GM18519 (cell line): Measurements from ENCODE around the gene LDB2.
"Not testable (repeated sequence)": the region's sequence is repeated elsewhere in the genome, so short reads cannot be mapped to it uniquely, and the experiment has no call there.

Experiments used
- ATAC-seq: cut with Tn5 transposase; IDR thresholded peaks from one replicate; pipeline ENCODE4 v1.9.1; 2021; ENCODE audit warnings: mild to moderate bottlenecking, moderate library complexity; ENCODE audit not compliant: unreplicated experiment, low FRiP score

Gene LDB2

DNA sequence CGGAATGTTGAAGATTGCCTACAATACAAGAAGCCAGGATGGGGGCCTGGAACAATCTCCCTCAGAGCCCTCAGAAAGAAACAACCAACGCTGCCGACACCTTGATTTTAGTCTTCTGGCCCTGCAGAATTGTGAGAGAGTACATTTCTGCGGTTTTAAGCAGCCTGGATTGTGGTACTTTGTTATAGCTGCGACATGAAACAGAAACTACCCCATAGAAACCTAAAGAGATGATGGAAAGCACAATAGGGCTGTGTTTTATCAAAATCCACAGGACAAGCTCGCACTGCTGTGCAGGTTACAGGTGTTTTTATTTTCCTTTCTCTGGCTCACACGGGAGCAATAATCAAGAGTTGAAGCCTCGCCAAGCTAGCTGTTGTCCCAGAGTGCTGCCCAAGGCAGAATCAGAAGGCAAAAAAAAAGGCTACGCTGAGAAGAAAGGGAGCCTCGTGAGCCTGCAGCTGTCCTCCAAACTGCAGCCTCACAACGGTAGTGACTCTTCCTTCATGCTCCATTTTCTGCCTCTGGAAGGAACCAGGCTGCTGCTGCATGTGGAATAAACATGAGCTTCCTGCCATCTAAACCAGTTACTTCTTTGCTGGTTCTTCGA, 232.4 kb downstream of the LDB2 start:
- no peak for ATAC-seq

- no peak for ATAC-seq
Measured at GRCh38 chr4:16663732-16664131, 234.7 kb downstream of the LDB2 start.

GRCh38 chr4:16663307-16663706, 235.1 kb downstream of the LDB2 start:
- no peak for ATAC-seq

GRCh38 chr4:16661813-16662212, 236.6 kb downstream of the LDB2 start:
- ATAC-seq: no peak

- ATAC-seq: no peak
Measured at GRCh38 chr4:16660656-16661055, 237.8 kb downstream of the LDB2 start.

DNA sequence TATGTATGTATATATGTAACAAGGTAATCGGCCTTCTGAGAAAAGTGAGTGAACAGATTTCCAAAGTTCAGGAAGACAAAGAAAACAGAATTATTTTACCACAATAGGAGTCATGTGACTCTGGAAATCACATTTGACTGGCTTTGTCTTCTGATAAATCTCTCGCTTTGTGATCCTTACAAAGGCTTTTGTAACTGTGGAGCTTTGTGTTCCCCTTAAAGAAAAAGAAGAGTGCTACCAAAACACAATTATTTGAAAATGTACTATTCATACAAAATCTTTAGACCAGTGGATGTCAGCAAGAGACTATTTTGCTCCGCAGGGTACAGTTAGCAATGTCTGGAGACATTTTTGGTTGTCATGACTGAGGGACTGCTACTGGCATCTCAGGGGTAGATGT, 238.8 kb downstream of the LDB2 start:
- ATAC-seq: no peak

DNA sequence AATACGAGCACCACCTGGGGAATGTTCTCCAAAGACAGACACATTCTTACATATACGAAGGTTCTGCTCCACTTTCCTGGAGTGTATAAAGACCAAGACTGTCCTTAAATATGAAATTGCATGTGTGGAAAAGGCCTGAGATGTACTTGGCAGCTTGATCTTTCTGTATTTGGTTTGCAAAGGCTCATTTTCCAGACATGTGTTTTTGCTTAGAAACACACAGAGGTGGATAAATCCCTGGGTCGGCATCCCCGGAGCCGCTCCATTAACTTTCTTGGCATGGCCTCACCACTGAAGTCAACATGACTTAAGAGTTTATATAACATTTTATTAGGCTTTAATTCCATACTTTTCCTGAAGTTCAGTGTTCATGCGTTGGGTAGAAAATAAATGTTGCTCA, 239.4 kb downstream of the LDB2 start:
- ATAC-seq: no peak

DNA sequence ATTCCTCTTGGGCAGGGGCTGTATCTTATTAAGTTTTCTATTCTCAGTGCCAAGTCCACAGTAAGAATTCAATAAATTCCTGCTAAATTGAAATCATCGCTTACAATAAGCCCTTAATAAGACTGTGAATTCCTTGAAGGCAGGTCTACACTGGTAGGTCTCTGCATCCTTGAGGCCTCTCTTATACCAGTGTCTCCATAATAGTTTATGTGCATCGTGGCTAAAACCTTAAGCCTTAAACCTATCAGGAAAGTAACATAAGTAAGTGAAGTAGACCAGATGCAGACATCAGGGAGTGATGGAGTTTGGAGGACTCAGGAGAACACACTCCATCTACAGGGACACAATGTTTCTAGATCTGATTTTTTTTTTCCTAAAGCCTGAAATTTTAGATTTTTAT, 240.3 kb downstream of the LDB2 start:
- no peak for ATAC-seq

DNA sequence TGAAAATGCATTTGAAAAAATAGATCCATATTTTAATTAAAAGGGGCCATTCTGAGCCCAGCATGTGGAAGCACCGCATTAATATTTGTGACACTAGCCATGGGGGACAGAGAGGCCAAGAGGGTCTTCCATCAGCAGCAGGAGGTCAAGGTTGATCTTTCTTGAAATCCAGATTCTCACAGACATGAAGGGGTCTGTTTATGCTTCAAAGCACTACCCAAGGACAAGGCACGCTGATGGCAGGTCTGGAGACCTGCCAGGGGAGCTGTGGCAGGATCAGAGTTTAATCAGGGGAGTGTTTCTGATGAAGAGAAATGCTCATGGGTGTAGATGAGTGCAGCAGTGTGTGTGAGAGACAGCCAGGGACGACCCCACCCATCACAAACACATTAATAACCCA, 243.3 kb downstream of the LDB2 start:
- ATAC-seq: no peak

DNA sequence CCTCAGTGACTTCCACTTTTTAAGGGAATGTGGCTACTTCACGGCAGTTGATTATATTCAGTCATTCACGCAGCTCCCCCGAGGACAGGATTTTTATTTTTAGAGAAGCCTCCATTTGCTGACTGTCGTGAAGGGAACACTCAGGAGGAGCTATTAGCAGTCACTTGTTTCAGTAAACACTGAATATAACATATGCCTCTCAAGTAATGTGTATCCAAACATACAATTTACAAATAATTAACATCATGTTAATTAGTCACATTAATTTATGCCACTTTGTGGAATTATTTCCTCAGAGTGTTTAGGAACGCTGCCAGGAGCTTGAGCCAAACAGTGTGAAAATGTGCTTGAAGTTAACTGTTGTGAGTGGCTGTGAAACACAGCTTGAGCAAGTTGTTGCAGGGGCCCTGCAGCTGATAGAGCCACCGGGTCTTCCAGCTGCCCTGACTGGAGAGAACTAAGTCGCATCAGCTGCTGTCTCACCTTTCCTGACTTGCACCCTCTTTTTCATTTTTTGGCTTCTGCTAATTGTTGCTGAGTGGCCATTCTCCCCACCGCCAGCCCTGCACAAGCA, 245.6 kb downstream of the LDB2 start:
- ATAC-seq: no peak

DNA sequence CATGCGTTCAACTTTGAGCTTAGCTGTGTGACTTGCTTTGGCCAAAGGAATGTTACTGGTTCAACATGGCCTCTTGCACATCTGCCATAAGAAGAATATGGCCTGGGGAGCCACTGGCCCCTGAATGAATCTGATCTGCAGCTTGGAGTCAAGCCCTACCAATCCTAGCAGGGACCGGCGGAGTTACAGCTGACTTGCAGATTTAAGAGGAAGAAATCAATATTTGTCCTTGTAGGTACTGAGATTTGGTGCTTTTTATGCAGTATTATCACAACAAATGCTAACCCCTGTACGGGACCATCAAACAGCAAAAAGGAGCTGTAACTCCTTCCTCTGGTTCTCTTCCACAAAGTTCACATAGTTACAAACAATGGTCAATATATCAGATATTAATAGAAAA, 252.0 kb downstream of the LDB2 start:
- ATAC-seq: no peak

DNA sequence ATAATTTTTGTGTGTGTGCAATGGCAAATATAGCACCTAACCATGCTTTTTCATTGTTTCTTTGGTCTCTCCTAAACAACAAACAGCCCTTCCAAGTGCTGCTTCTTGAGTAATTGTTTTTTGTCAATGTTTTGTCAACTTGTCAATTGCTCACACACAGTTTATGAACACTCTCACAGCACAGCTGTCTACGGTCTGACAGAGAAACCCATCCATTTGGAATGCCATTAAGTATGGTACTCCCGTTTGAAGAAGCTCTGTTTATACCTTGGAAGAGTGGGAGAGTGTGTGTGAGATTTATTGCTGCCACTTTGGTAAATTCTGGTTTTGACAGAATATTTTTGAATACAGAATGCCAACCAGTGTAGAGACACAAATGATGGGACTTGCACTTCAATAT, 254.6 kb downstream of the LDB2 start:
- no peak for ATAC-seq

DNA sequence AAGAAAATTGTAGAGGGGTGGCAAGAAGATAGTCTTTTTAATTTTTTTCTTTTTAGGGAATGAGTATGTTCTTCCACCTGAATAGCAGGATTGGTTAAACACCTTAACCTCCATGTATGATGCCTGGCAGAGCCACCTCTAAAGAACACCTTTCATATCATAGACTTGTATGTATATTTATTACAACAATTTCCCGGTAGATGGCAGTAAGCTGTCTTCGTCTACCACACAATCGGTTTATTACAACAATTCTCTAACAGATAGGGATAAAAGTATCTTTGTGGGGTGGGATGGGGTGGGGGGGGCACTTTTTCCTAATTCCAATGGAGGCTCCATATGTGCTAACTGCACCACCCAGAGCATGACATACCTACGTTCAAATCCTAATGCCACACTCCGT, 255.5 kb downstream of the LDB2 start:
- ATAC-seq: no peak

GRCh38 chr4:16641971-16642370, 256.5 kb downstream of the LDB2 start:
- ATAC-seq: no peak

- ATAC-seq: no peak
Measured at GRCh38 chr4:16636912-16637630, 261.4 kb downstream of the LDB2 start.

- no peak for ATAC-seq
Measured at GRCh38 chr4:16636304-16636703, 262.1 kb downstream of the LDB2 start.

- not testable (repeated sequence) for ATAC-seq
Measured at GRCh38 chr4:16629274-16629673, 269.2 kb downstream of the LDB2 start.

GRCh38 chr4:16628835-16629234, 269.6 kb downstream of the LDB2 start:
- ATAC-seq: not testable (repeated sequence)

- ATAC-seq: no peak
Measured at GRCh38 chr4:16627999-16628398, 270.4 kb downstream of the LDB2 start.

GRCh38 chr4:16626945-16627344, 271.5 kb downstream of the LDB2 start:
- ATAC-seq: no peak

DNA sequence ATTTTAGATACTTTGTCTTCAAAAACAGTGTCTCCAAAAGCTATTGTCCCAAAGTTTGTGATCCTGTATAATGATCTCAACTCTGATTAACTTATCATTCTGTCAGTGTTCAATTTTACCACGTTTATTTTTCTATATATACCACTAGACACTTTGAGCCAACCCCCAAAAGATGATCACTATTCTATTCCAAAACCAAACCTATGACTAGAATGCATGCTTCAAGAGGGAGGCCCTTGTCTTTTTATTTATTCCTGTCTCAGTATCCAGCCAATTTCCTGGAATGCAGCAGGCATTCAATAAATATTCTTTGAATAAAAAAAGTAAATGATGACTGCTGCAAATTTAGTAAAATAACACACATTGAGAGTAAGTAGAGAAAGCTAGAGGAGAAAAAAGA, 275.6 kb downstream of the LDB2 start:
- ATAC-seq: no peak

DNA sequence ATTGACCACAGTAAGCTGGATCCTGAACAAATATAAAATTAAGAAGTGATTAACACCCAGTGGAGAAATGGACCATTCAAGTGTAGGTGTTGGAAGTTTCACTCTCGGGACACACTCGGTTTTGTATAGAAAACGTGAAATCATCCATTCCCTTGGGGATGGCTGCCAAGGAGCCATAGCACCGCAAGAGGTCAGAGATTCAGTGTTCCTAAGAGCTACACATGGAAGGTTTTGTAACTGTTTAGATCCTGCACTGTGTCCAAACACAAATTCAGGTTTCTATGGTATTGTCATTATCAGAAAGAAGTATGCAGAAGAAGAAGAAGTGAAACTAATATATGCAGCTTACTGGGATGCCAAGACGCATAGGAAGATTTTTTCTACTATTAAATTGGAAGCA, 281.0 kb downstream of the LDB2 start:
- ATAC-seq: no peak
